ENCODE data around the gene METTL26. TPM values are rescaled to one million over a fixed set of nuclear protein-coding genes. Genes with fewer than 3 reads are reported as not detected.

METTL26 gene
- total and polyA plus RNA-seq, 2 experiments from 2014 or later = 77.9 to 155 TPM

DNA sequence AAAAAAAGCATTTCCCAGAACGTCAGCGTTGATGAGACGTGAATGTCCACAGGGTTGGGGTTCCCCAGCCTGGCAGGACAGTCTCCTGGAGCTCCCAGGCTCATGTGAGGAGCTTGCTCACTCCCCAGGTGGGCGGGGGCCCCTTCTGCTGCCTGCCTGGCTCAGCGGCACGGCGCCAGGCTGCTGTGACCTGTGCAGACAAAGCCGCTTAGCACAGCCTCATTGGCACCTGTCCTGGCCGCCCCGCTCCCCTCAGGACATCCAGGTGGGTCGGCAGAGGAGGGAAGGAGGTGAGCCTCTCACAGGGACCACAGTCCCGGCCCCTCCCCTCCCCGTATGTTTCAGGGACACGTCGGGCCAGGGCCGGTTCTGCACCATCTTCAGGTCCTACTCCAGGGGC, 18.2 kb downstream of the METTL26 start:
- no peaks in the 10 kb centered on the region for H3K9me3 ChIP-seq (ENCODE audit: low read depth)
- H3K4me1 ChIP-seq (ENCODE audit: insufficient read depth) = no peaks in the 10 kb centered on the region
- H3K27me3 ChIP-seq = no peaks in the 10 kb centered on the region
- no peak overlapping the region for H3K27ac ChIP-seq
- H3K4me2 ChIP-seq = no peak overlapping the region
- H2AFZ ChIP-seq = no peak overlapping the region
- 94% methylated on average over 16 of the region's 16 CpGs for WGBS (ENCODE audit: low lambda C conversion rate, missing lambda C conversion rate)
- no peak for DNase-seq (ENCODE audit: low spot score)
- peaks cover 8% of the 10 kb centered on the region for H4K20me1 ChIP-seq (ENCODE audit: insufficient read depth, poor library complexity, severe bottlenecking)
- peaks cover 19% of the 10 kb centered on the region for H3K79me2 ChIP-seq
- TF ChIP-seq, protein P1, sequence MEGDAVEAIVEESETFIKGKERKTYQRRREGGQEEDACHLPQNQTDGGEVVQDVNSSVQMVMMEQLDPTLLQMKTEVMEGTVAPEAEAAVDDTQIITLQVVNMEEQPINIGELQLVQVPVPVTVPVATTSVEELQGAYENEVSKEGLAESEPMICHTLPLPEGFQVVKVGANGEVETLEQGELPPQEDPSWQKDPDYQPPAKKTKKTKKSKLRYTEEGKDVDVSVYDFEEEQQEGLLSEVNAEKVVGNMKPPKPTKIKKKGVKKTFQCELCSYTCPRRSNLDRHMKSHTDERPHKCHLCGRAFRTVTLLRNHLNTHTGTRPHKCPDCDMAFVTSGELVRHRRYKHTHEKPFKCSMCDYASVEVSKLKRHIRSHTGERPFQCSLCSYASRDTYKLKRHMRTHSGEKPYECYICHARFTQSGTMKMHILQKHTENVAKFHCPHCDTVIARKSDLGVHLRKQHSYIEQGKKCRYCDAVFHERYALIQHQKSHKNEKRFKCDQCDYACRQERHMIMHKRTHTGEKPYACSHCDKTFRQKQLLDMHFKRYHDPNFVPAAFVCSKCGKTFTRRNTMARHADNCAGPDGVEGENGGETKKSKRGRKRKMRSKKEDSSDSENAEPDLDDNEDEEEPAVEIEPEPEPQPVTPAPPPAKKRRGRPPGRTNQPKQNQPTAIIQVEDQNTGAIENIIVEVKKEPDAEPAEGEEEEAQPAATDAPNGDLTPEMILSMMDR (IDR thresholded peaks at IDR 0.05; ENCODE audit: poor library complexity) = no peak
- TF ChIP-seq EZH2phosphoT487 (IDR thresholded peaks at IDR 0.05; ENCODE audit: low read depth, severe bottlenecking, unreplicated experiment) (no peak), EZH2 (IDR thresholded peaks at IDR 0.05; ENCODE audit: borderline replicate concordance) (no peak)
- H3K9me2 ChIP-seq (replicated peaks; ENCODE audit: insufficient read depth) = no peaks in the 10 kb centered on the region
- no peak overlapping the region for H3K4me3 ChIP-seq
- H3K36me3 ChIP-seq (replicated peaks; ENCODE audit: insufficient read depth, low read depth) = no peaks in the 10 kb centered on the region

DNA sequence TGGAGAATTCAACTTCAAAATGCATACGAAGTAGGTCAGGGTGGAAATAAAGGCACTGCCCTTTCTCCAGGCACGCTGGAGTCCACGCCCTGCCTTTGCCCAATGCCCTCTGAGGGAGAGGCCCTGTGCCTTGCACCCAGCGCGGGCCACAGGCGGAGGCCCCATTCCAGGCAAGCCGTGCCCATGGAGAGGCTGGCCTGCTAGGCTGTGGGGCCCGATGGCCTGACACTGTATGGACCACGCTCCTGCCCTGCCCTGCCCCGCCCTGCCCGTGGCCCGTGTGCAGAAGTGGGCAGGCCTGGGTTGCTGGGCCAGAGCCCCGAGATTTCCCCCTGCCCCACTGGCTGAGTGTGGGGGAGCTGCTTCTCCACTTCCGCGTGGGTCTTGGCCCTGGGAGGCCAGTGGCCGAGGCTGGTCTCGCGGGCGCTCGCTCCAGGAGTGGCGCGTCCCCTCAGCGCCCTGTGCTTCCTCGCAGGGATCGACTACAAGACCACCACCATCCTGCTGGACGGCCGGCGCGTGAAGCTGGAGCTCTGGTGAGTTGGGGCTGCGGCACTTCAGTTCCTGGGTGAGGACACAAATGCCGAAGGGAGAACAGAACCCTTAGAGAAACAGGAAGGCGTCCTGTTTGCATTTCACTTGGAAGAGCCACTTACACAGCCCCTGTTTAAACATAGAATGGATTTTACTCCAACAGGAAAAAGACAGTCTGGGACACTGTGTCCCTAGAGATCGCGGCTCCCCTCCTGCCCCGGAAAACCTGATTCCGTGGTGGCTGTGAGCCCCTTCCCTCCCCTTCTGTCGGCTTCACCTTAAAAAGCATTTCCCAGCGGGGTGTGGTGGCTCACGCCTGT, 19.1 kb downstream of the METTL26 start:
- Histone ChIP-seq H2AFZ (no peak overlapping the region), H3K27me3 (no peaks in the 10 kb centered on the region), H3K9me3 (ENCODE audit: low read depth) (no peaks in the 10 kb centered on the region), H3K4me1 (ENCODE audit: insufficient read depth) (no peaks in the 10 kb centered on the region), H4K20me1 (ENCODE audit: insufficient read depth, poor library complexity, severe bottlenecking) (peaks cover 8% of the 10 kb centered on the region), H3K27ac (no peak overlapping the region), H3K4me2 (no peak overlapping the region), H3K36me3 (replicated peaks; ENCODE audit: insufficient read depth, low read depth) (no peaks in the 10 kb centered on the region), H3K9me2 (replicated peaks; ENCODE audit: insufficient read depth) (no peaks in the 10 kb centered on the region), H3K4me3 (no peak overlapping the region), H3K79me2 (peaks cover 19% of the 10 kb centered on the region)
- no peak for DNase-seq (ENCODE audit: low spot score)
- WGBS (ENCODE audit: low lambda C conversion rate, missing lambda C conversion rate) = 98% methylated on average over 37 of the region's 39 CpGs
- TF ChIP-seq, protein P1 (IDR thresholded peaks at IDR 0.05; ENCODE audit: poor library complexity) = no peak
- TF ChIP-seq EZH2 (IDR thresholded peaks at IDR 0.05; ENCODE audit: borderline replicate concordance) = no peak
- TF ChIP-seq EZH2phosphoT487 (IDR thresholded peaks at IDR 0.05; ENCODE audit: low read depth, severe bottlenecking, unreplicated experiment) = no peak

DNA sequence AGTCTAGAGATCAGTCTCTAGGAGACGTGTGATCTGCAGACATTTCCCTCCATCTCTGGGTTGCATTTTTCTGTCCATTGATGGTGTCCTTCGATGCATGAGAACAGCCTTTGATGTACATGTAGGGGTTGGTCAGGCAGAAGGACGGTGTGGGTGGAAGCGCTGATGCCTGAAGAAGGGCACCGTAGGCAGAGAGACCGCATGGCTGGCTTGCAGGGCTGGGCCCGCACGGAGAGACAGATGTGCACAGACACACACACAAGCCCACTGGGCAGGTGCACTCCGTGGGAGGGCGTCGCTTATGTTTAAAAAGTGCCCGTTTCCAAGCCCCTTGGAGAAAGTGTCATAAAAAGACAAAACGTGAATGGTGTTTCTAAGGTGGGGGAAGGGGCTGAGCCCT, 21.0 kb downstream of the METTL26 start:
- Histone ChIP-seq H3K27ac (no peak overlapping the region), H4K20me1 (ENCODE audit: insufficient read depth, poor library complexity, severe bottlenecking) (peaks cover 10% of the 10 kb centered on the region), H2AFZ (no peak overlapping the region), H3K36me3 (replicated peaks; ENCODE audit: insufficient read depth, low read depth) (no peaks in the 10 kb centered on the region), H3K4me3 (no peak overlapping the region), H3K79me2 (peaks cover 27% of the 10 kb centered on the region), H3K4me1 (ENCODE audit: insufficient read depth) (no peaks in the 10 kb centered on the region), H3K4me2 (no peak overlapping the region), H3K27me3 (no peaks in the 10 kb centered on the region), H3K9me2 (replicated peaks; ENCODE audit: insufficient read depth) (no peaks in the 10 kb centered on the region), H3K9me3 (ENCODE audit: low read depth) (no peaks in the 10 kb centered on the region)
- WGBS (ENCODE audit: low lambda C conversion rate, missing lambda C conversion rate) = 97% methylated on average over 13 of the region's 13 CpGs
- DNase-seq (ENCODE audit: low spot score) = no peak
- no peak for TF ChIP-seq EZH2phosphoT487 (IDR thresholded peaks at IDR 0.05; ENCODE audit: low read depth, severe bottlenecking, unreplicated experiment)
- TF ChIP-seq, protein P1 (IDR thresholded peaks at IDR 0.05; ENCODE audit: poor library complexity) = no peak
- no peak for TF ChIP-seq EZH2 (IDR thresholded peaks at IDR 0.05; ENCODE audit: borderline replicate concordance)
